Fibroblast of skin of abdomen (primary cell): ENCODE measurements around the gene FLYWCH2. TPM values are rescaled to one million over a fixed set of nuclear protein-coding genes. Genes with fewer than 3 reads are reported as not detected.

Experiments used
- DNase-seq: peaks from one replicate; pipeline ENCODE4 v3.0.0-alpha.2; 2013
- polyA plus RNA-seq, 2 experiments: library from polyadenylated mRNA; unstranded; fragments of 120-200 nt; gene quantifications; one replicate each; pipeline ENCODE4 v1.2.1, GENCODE V29; 2013; ENCODE audit not compliant: insufficient read length in 2 of 2

The FLYWCH2 gene
- polyA plus RNA-seq (2013, experiment 1 of 2; ENCODE audit: insufficient read length) = 46.1 TPM
- 47.5 TPM for polyA plus RNA-seq (2013, experiment 2 of 2; ENCODE audit: insufficient read length)

DNA sequence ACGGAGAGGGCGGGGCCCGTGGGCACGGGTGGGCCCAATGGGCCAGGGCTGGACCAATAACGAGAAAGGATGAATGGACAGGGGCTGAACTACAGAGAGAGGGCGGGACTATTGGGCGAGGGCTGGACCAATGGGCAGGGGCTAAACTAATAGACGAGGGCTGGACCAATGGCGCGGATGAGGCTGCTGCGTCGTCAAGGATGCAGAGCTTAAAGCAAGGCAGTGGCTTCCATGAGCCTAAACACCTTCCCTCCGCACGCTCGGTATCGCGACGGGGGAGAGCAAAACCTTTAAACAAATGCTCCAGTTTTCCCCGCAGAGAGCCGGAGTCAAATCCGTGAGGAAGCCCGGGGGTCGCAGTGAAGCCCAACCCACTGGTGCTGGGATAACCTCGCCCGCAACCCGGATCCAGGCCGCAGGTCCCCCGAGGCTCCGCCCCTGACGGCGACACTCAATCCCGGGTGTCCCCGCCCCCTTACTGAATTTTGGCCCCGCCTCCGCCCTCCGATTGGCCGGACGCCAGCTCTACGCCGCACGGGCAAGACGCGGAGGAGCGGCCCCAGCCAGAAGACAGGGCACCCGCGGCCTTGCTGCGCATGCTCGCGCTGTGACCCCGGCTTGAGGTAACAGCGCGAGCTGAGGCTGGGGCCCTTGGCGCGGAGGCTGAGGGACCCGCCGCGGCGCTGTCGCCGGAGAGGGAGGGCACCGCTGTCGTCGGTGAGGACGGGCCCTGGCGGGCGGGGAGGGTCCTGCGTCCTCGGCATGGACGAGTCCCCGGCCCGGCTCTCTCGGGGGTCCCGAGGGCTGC, at the start of gene FLYWCH2:
Gene FLYWCH2 (plus strand): TSS at position 566 of the 808 bp plus-strand sequence. CDS start 13,235 bp downstream, outside the sequence.
- peak; percentile 99 for DNase-seq

DNA sequence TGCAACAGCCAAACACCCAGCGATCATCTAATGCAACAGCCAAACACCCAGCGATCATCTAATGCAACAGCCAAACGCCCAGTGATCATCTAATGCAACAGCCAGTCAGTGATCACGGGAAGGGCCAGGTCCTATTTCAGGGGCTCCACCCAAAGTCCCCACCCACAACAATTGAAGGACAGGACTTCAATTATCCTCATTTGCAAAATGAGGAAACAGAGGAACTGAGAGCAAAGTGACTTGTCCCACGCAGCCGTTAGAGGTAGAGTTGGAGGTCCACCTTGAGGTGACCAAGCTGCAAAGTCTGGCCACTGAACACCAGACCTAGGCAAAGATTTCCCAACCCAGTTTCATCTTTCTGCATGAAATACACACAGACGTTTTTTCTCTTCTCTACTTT, 49.2 kb upstream of the FLYWCH2 start:
- no peak for DNase-seq

DNA sequence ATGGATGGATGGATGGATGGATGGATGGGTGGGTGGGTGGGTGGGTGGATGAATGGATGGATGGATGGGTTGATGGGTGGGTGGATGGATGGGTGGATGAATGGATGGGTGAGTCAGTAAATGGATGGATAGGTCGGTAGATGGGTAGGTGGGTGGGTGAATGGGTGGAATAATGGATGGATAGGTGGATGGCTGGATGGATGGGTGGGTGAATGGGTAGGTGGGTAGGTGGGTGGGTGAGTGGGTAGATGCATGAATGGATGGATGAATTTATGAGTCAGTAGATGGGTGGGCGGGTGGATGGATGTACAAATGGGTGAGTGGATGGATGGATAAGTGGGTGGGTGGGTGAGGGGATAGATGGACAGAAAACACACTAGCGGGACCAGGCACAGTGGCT, 48.0 kb upstream of the FLYWCH2 start:
- DNase-seq = no peak

GRCh38 chr16:2835638-2836493, 47.1 kb upstream of the FLYWCH2 start:
- peak; percentile 100 for DNase-seq

- no peak for DNase-seq
Observed at GRCh38 chr16:2836646-2837508, 46.1 kb upstream of the FLYWCH2 start.

- DNase-seq = peak; percentile 76
Observed at GRCh38 chr16:2838928-2839327, 44.1 kb upstream of the FLYWCH2 start.

- DNase-seq = no peak
Observed at GRCh38 chr16:2839650-2840450, 43.2 kb upstream of the FLYWCH2 start.

DNA sequence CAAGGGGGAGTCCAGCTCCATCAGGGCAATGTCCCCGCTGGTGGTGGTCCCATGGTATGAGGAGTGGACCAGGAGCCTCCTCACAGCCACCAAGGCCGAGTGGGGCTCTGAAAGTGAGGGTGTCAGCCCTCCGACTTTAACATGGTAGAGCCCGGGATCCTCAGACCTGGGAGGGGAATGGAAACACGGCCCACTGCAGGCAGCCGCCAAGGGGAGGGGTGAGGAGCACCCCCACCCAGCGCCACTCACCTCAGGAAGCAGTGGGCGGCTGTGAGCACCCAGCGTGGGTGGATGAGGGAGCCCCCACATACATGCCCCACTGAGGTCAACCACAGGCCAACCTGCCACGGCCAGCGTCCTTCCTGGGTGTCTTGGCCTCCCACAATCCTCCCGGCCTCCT, 42.1 kb upstream of the FLYWCH2 start:
- DNase-seq = no peak

GRCh38 chr16:2841606-2842339, 41.2 kb upstream of the FLYWCH2 start:
- no peak for DNase-seq

GRCh38 chr16:2842340-2843000, 40.5 kb upstream of the FLYWCH2 start:
- peak; percentile 39 for DNase-seq

GRCh38 chr16:2843526-2843925, 39.5 kb upstream of the FLYWCH2 start:
- no peak for DNase-seq

DNA sequence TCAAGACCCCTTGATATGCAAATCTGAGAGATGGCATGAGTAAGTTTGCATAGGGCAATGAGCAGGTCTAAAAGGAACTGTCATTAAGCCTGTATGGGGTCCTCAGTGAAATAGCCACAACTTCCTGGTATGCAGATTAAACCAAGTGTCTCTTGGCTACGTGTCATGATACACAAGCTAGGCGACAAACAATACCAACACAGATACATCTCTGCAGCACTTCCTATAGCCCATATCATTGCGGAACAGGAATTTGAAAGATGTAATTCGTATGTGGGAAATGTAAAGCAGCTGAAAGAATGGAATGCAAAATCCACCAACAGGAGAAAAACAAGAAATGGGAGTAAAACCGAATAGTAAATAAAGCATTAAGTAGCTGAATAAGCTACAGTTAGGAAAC, 37.9 kb upstream of the FLYWCH2 start:
- no peak for DNase-seq

- DNase-seq = peak; percentile 52
Observed at GRCh38 chr16:2846511-2847310, 36.3 kb upstream of the FLYWCH2 start.

DNA sequence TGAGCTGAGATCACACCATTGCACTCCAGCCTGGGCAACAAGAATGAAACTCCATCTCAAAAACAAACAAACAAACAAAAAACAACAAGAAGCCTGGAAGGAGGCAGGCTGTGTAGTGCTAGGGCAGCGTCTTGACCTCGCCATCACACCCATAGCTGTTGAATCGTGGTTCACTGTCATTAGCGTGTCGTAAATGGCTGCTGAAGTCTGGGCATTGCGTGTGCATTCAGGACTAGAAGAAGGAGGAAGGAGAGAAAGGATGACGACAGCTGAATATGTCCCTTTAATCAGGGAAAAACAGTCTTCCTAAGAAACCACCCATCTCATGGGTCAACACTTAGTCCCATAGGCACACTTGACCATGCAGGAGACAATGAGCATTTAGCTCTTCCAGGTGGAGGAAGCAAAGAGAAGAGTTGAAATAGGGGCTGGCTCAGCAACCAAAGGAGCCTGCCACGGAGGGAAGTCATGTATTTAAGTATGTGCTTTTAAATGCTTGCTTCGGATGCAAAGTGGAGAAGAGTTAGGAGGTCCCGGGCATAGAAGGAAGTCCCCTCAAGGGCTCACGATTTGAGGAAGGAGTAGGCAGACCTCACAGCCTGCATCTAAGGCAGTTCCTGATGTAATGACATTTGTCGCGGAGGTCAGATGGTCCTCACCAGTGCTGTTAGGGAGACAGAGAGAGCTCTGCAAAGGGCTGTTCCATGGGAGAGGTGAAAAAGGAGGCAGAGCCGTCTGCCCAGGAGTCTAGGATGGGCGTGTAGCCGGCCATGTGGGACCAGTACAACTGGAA, 33.9 kb upstream of the FLYWCH2 start:
- no peak for DNase-seq

GRCh38 chr16:2852003-2852730, 30.8 kb upstream of the FLYWCH2 start:
- DNase-seq = no peak

GRCh38 chr16:2852731-2853507, 30.1 kb upstream of the FLYWCH2 start:
- no peak for DNase-seq

GRCh38 chr16:2853531-2854073, 29.4 kb upstream of the FLYWCH2 start:
- DNase-seq = no peak
